ENCODE measurements around the gene LPP.

LPP gene

DNA sequence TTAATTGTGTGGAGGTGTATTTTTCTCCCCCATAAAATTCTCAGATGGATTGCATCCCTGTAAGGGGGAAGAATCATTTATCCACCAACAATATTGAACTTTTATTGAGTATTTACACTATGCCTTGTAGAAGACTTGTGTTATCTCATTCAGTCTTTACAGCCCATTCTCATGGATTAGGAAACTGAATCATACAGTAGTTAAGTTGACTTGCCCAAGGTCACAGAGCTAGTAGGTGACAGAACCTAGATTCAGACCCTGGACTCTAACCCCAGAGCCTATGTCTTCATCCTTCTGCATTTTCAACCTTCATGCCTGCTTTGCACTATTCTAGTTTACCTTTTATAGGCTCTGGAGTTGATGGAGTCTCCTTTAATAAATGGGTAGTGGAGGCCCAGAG is 226.8 kb downstream of the LPP start:
- no peaks in the 10 kb centered on the region for H3K9me3 ChIP-seq (replicated peaks; ENCODE audit: insufficient read depth, low read length)
- H3K79me2 ChIP-seq (ENCODE audit: low read length): no peaks in the 10 kb centered on the region
- no peak overlapping the region for H2AFZ ChIP-seq (ENCODE audit: low read length)
- TF ChIP-seq EZH2phosphoT487 (IDR thresholded peaks at IDR 0.05; ENCODE audit: low read length) (no peak), EZH2 (optimal IDR thresholded peaks at IDR 0.05; ENCODE audit: low read depth, low read length) (no peak)
- TF ChIP-seq, protein P1, sequence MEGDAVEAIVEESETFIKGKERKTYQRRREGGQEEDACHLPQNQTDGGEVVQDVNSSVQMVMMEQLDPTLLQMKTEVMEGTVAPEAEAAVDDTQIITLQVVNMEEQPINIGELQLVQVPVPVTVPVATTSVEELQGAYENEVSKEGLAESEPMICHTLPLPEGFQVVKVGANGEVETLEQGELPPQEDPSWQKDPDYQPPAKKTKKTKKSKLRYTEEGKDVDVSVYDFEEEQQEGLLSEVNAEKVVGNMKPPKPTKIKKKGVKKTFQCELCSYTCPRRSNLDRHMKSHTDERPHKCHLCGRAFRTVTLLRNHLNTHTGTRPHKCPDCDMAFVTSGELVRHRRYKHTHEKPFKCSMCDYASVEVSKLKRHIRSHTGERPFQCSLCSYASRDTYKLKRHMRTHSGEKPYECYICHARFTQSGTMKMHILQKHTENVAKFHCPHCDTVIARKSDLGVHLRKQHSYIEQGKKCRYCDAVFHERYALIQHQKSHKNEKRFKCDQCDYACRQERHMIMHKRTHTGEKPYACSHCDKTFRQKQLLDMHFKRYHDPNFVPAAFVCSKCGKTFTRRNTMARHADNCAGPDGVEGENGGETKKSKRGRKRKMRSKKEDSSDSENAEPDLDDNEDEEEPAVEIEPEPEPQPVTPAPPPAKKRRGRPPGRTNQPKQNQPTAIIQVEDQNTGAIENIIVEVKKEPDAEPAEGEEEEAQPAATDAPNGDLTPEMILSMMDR (IDR thresholded peaks at IDR 0.05; ENCODE audit: low read length): no peak
- H3K9me2 ChIP-seq (replicated peaks; ENCODE audit: insufficient read depth, low read length): no peaks in the 10 kb centered on the region
- no peaks in the 10 kb centered on the region for H3K27me3 ChIP-seq (replicated peaks; ENCODE audit: insufficient read depth, low read length)
- H3K4me3 ChIP-seq (ENCODE audit: low read length): no peak overlapping the region
- no peak for DNase-seq
- no peaks in the 10 kb centered on the region for H4K20me1 ChIP-seq (ENCODE audit: insufficient read depth, low read length)
- H3K27ac ChIP-seq (ENCODE audit: low read length): no peak overlapping the region
- H3K4me1 ChIP-seq (ENCODE audit: low read length): no peaks in the 10 kb centered on the region
- no peak overlapping the region for H3K4me2 ChIP-seq (ENCODE audit: low read depth, low read length)
- no peaks in the 10 kb centered on the region for H3K36me3 ChIP-seq (replicated peaks; ENCODE audit: insufficient read depth, low read length)
- H3K9ac ChIP-seq (ENCODE audit: low read length): no peak overlapping the region
- H3F3A ChIP-seq (ENCODE audit: insufficient read depth, low read length): no peaks in the 10 kb centered on the region

- Histone ChIP-seq H3K36me3 (replicated peaks; ENCODE audit: insufficient read depth, low read length) (no peaks in the 10 kb centered on the region), H3F3A (ENCODE audit: insufficient read depth, low read length) (no peaks in the 10 kb centered on the region), H3K79me2 (ENCODE audit: low read length) (no peaks in the 10 kb centered on the region), H3K9me2 (replicated peaks; ENCODE audit: insufficient read depth, low read length) (no peaks in the 10 kb centered on the region), H3K4me1 (ENCODE audit: low read length) (no peaks in the 10 kb centered on the region), H3K9me3 (replicated peaks; ENCODE audit: insufficient read depth, low read length) (no peaks in the 10 kb centered on the region), H2AFZ (ENCODE audit: low read length) (no peak overlapping the region), H3K4me2 (ENCODE audit: low read depth, low read length) (no peak overlapping the region), H3K27me3 (replicated peaks; ENCODE audit: insufficient read depth, low read length) (no peaks in the 10 kb centered on the region), H4K20me1 (ENCODE audit: insufficient read depth, low read length) (no peaks in the 10 kb centered on the region), H3K4me3 (ENCODE audit: low read length) (no peak overlapping the region), H3K9ac (ENCODE audit: low read length) (no peak overlapping the region), H3K27ac (ENCODE audit: low read length) (no peak overlapping the region)
- TF ChIP-seq EZH2 (optimal IDR thresholded peaks at IDR 0.05; ENCODE audit: low read depth, low read length) (no peak), EZH2phosphoT487 (IDR thresholded peaks at IDR 0.05; ENCODE audit: low read length) (no peak)
- TF ChIP-seq, protein P1 (IDR thresholded peaks at IDR 0.05; ENCODE audit: low read length): no peak
- DNase-seq: no peak
These were observed 229.8 kb downstream of the LPP start for GRCh38 chr3:188383748-188384147.

GRCh38 chr3:188385295-188385694 is 231.3 kb downstream of the LPP start:
- Histone ChIP-seq H3K4me1 (ENCODE audit: low read length) (no peaks in the 10 kb centered on the region), H3K79me2 (ENCODE audit: low read length) (no peaks in the 10 kb centered on the region), H3F3A (ENCODE audit: insufficient read depth, low read length) (no peaks in the 10 kb centered on the region), H3K27me3 (replicated peaks; ENCODE audit: insufficient read depth, low read length) (no peaks in the 10 kb centered on the region), H3K9ac (ENCODE audit: low read length) (no peak overlapping the region), H3K27ac (ENCODE audit: low read length) (no peak overlapping the region), H3K36me3 (replicated peaks; ENCODE audit: insufficient read depth, low read length) (no peaks in the 10 kb centered on the region), H4K20me1 (ENCODE audit: insufficient read depth, low read length) (no peaks in the 10 kb centered on the region), H2AFZ (ENCODE audit: low read length) (no peak overlapping the region), H3K9me2 (replicated peaks; ENCODE audit: insufficient read depth, low read length) (no peaks in the 10 kb centered on the region), H3K4me3 (ENCODE audit: low read length) (no peak overlapping the region), H3K4me2 (ENCODE audit: low read depth, low read length) (no peak overlapping the region), H3K9me3 (replicated peaks; ENCODE audit: insufficient read depth, low read length) (no peaks in the 10 kb centered on the region)
- no peak for DNase-seq
- no peak for TF ChIP-seq EZH2phosphoT487 (IDR thresholded peaks at IDR 0.05; ENCODE audit: low read length)
- TF ChIP-seq, protein P1 (IDR thresholded peaks at IDR 0.05; ENCODE audit: low read length): no peak
- TF ChIP-seq EZH2 (optimal IDR thresholded peaks at IDR 0.05; ENCODE audit: low read depth, low read length): no peak

All from MM.1S (cell line).